ENCODE measurements around the gene EDN2.

EDN2 gene

GRCh38 chr1:41435570-41436178, 48.8 kb downstream of the EDN2 start:
- DNase-seq (ENCODE audit: low read depth in 1 of 2, low spot score in 1 of 2) = no peak
- no peak overlapping the region for H3K27ac ChIP-seq (replicated peaks)
- TF ChIP-seq SPI1 (IDR thresholded peaks at IDR 0.05; ENCODE audit: borderline replicate concordance, low read depth) (no peak), GABPA (IDR thresholded peaks at IDR 0.05; ENCODE audit: low read depth) (no peak), CTCF (IDR thresholded peaks at IDR 0.05; ENCODE audit: insufficient read depth, low read length) (no peak), REST (IDR thresholded peaks at IDR 0.05; ENCODE audit: insufficient replicate concordance, low read depth) (no peak)
- H3K27me3 ChIP-seq (ENCODE audit: insufficient read depth, poor library complexity, severe bottlenecking) = peaks cover 7% of the 10 kb centered on the region
- no peak overlapping the region for H3K4me3 ChIP-seq (replicated peaks; ENCODE audit: insufficient read depth, low read length)

GRCh38 chr1:41434748-41435449, 49.6 kb downstream of the EDN2 start:
- Histone ChIP-seq H3K4me3 (replicated peaks; ENCODE audit: insufficient read depth, low read length) (no peak overlapping the region), H3K27ac (replicated peaks) (no peak overlapping the region), H3K27me3 (ENCODE audit: insufficient read depth, poor library complexity, severe bottlenecking) (peaks cover 7% of the 10 kb centered on the region)
- TF ChIP-seq GABPA (IDR thresholded peaks at IDR 0.05; ENCODE audit: low read depth) (no peak), REST (IDR thresholded peaks at IDR 0.05; ENCODE audit: insufficient replicate concordance, low read depth) (no peak), SPI1 (IDR thresholded peaks at IDR 0.05; ENCODE audit: borderline replicate concordance, low read depth) (no peak), POLR2AphosphoS5 (IDR thresholded peaks at IDR 0.05; ENCODE audit: low read depth) (no peak), CTCF (IDR thresholded peaks at IDR 0.05; ENCODE audit: insufficient read depth, low read length) (no peak)
- no peak for DNase-seq (ENCODE audit: low read depth in 1 of 2, low spot score in 1 of 2)

DNA sequence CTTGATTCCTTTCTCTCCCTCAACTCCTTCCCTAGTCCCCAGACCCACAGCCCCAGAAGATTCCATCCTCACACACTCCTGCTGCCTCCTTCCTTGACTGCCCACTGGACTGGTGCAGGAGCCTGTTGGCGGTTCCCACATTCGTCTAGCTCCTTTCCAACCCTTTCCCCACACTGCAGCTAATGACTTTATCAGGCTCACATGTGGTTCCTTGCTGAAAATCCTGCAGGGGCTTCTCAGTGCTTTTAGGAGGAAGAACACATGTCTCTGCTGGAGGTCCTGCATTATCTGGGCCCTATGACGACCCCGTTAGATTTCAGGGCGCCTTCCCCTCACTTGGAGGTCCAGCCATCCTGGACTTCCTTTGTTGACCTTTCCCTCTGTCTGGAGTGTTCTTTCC, 50.2 kb downstream of the EDN2 start:
- Histone ChIP-seq H3K27me3 (ENCODE audit: insufficient read depth, poor library complexity, severe bottlenecking) (peaks cover 7% of the 10 kb centered on the region), H3K4me3 (replicated peaks; ENCODE audit: insufficient read depth, low read length) (no peak overlapping the region), H3K27ac (replicated peaks) (no peak overlapping the region)
- TF ChIP-seq REST (IDR thresholded peaks at IDR 0.05; ENCODE audit: insufficient replicate concordance, low read depth) = no peak
- TF ChIP-seq CTCF (IDR thresholded peaks at IDR 0.05; ENCODE audit: insufficient read depth, low read length) = no peak
- TF ChIP-seq POLR2AphosphoS5 (IDR thresholded peaks at IDR 0.05; ENCODE audit: low read depth) = no peak
- no peak for TF ChIP-seq GABPA (IDR thresholded peaks at IDR 0.05; ENCODE audit: low read depth)
- TF ChIP-seq SPI1 (IDR thresholded peaks at IDR 0.05; ENCODE audit: borderline replicate concordance, low read depth) = no peak
- no peak for DNase-seq (ENCODE audit: low read depth in 1 of 2, low spot score in 1 of 2)

All from HL-60 (cell line).